H54 (cell line): ENCODE results near the gene HEATR5B.
A peak's percentile ranks its signal among the peaks of the same experiment; 100 is the strongest.
"Not testable (repeated sequence)": the region's sequence is repeated elsewhere in the genome, so short reads cannot be mapped to it uniquely, and the experiment has no call there.

Experiments
- DNase-seq: peaks from one replicate; pipeline ENCODE4 v3.0.0; 2011; ENCODE audit warnings: low spot score, mixed read lengths; ENCODE audit not compliant: insufficient read length
- FAIRE-seq: peaks from 3 replicates; lab custom pipeline; 2011; peaks lifted over from hg19 to GRCh38; lab: Jason Lieb, UNC
- POLR2A ChIP-seq: IDR thresholded peaks from 2 replicates; pipeline ENCODE4 v1.6.1; 2011; ENCODE audit warnings: low read depth, mild to moderate bottlenecking, low read length

HEATR5B gene

GRCh38 chr2:36981911-36982310, 102.3 kb downstream of the HEATR5B start:
- no peak for TF ChIP-seq POLR2A
- no peak for DNase-seq
- no peak for FAIRE-seq

DNA sequence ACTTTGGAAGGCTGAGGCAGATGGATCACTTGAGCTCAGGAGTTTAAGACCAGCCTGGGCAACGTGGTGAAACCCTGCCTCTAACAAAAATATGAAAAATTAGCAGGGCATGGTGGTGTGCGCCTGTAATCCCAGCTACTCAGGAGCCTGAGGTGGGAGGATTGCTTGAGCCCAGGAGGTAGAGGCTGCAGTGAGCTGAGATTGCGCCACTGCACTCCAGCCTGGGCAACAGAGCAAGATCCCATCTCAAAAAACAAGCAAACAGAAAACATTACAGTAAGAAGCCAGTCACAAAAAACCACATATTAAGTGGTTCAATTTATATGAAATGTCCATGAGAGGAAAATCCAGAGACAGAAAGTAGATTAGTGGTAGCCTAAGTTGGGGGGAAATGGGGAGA, 105.2 kb downstream of the HEATR5B start:
- DNase-seq, FAIRE-seq: not testable (repeated sequence)

DNA sequence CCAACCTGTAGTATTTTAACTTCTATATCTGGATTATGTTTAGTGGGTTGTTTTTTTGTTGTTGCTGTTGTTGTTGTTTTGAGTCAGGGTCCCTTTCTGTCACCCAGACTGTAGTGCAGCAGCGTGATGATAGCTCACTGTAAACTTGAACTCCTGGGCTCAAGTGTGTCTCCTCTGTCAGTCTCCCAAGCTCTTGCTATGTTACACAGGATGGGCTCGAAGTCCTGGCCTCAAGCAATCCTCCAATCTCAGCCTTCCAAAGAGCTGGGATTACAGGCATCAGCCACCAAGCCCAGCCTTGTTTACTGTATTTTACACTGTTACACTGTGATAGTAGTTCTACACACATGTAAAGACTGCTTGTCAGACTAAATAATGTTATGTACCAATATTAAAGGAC, 108.1 kb downstream of the HEATR5B start:
- DNase-seq = no peak
- FAIRE-seq = no peak
- no peak for TF ChIP-seq POLR2A

DNA sequence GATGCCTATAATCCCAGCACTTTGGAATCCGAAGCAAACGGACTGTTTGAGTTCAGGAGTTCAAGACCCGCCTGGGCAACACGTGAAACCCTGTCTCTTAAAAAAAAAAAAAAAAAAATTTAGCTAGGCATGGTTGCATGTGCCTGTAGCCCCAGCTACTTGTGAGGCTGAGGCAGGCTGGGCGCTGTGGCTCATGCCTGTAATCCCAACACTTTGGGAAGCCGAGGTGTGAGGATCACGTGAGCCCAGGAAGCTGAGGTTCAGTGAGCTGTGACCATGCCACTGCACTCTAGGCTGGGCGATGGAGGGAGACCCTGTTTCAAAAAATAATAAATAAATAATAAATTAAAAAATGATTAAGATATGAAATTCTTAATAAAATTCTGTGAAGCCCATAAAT, 108.9 kb downstream of the HEATR5B start:
- no peak for TF ChIP-seq POLR2A
- no peak for FAIRE-seq

DNA sequence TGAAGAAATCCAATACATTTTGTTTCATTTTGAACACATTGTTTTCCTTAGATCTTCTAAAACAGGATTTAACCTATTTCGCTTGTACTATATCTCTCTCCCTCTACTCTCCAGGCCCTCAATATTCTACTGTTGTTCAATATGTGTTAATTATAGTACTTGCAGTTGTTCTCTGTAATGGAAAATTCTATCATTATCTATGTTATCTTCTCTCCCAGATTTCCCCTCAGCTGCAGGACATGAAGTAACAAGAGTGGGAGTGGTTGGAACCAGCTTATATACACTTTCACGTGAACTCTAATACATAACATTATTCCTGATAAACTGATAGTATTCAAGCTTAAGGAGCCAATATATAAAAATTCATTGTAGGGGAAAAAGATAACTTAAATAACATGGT, 110.9 kb downstream of the HEATR5B start:
- FAIRE-seq = no peak
- TF ChIP-seq POLR2A = no peak
- no peak for DNase-seq

More for the DNA sequence above, 108.9 kb downstream of the HEATR5B start:
- DNase-seq = no peak

DNA sequence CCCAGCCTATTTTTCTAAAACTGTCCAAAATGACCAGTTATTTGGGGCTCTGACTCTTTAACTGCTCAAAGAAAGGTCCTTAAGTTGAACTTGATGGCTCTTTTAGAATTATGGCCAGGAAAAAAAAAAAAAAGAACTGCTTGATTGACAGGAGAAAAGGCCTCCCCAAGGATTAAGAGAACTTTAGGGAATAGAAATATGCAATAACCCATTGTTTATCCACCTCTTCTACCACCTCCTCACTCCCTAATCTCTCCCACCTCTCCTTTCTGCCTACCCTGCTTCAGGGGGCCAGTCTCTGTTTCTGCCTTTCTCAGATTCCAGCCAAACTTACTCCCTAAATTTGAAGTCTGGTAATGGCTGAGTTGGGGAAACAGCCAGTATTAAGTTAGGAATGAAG, 112.2 kb downstream of the HEATR5B start:
- FAIRE-seq = no peak
- no peak for TF ChIP-seq POLR2A

GRCh38 chr2:36967236-36967876, 116.8 kb downstream of the HEATR5B start:
- no peak for DNase-seq

More for the DNA sequence above, 112.2 kb downstream of the HEATR5B start:
- DNase-seq = no peak

DNA sequence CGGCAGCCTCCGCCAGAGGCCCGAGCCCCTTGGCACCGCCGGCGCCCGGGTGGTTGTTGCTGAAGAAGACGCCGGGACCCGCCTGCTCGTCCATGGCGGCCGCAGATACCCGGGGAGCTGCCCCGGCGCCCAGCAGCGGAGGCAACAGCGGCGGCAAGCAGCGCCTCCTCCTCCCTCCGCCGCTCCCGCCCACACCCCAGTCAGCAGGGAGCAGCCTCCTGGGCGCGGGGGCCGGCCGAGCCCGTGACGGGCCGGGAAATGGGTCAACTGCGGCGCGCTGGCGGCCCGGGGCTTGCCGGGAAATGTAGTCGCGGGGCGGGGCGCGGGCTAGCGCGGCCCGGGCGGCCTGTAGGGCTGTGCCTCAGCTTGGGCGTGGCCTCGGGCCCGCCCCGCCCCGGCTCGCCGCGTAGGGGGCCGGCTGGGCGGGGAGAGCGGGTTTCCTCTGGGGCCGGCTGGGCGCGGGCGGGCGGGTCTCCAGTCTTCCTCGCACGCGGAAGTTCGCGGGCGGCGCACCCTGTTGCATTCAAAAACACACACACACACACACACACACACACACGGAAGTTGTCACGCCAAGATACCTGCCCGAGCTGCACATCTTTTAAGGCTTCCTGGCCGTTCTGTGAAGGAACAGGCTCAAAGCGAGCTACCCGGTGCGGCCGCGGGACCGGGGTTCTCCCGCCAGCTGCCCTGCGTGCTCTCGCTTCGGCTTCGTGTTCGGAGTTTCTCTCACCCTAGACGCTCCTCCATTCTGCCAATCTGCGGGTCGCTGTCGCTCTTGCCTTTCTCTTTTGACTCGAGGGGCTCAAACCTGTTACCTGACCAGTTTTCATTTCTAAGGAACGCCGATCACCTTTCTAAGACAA, 117.6 kb downstream of the HEATR5B start, which contains the start of gene STRN:
STRN (minus strand) TSS at position 167 of the 866 bp plus-strand sequence; CDS start at position 94, 73 bp downstream.
- DNase-seq (peak; percentile 92), FAIRE-seq (no peak)
- TF ChIP-seq POLR2A = peak; percentile 93

More at GRCh38 chr2:36967236-36967876, 116.8 kb downstream of the HEATR5B start:
- no peak for TF ChIP-seq POLR2A
- no peak for FAIRE-seq

- no peak for TF ChIP-seq POLR2A
- FAIRE-seq = no peak
- DNase-seq = peak; percentile 18
These were observed 118.3 kb downstream of the HEATR5B start for GRCh38 chr2:36965751-36966369.

- no peak for TF ChIP-seq POLR2A
- FAIRE-seq = no peak
- no peak for DNase-seq
These were observed 119.0 kb downstream of the HEATR5B start for GRCh38 chr2:36965206-36965605.

GRCh38 chr2:36964496-36965058, 119.6 kb downstream of the HEATR5B start:
- DNase-seq (no peak), FAIRE-seq (no peak)
- TF ChIP-seq POLR2A = no peak

GRCh38 chr2:36963734-36964133, 120.4 kb downstream of the HEATR5B start:
- FAIRE-seq (no peak), DNase-seq (no peak)
- no peak for TF ChIP-seq POLR2A

GRCh38 chr2:36963106-36963505, 121.1 kb downstream of the HEATR5B start:
- DNase-seq = no peak
- no peak for TF ChIP-seq POLR2A
- no peak for FAIRE-seq

GRCh38 chr2:36960773-36961172, 123.4 kb downstream of the HEATR5B start:
- no peak for FAIRE-seq
- no peak for TF ChIP-seq POLR2A

More at GRCh38 chr2:36960773-36961172, 123.4 kb downstream of the HEATR5B start:
- no peak for DNase-seq
